HepG2 (cell line): ENCODE data around the gene KDM2B. TPM values are rescaled to one million over a fixed set of nuclear protein-coding genes. Genes with fewer than 3 reads are reported as not detected.
A peak's percentile ranks its signal among the peaks of the same experiment; 100 is the strongest.

Source experiments
- ATAC-seq: fragments of 200-7000 bp; cut with Tn5 transposase; 3 replicates; pipeline ENCODE4 v1.9.1; 2020; ENCODE audit warnings: mild to moderate bottlenecking, moderate library complexity
- BruUV-seq: library from RNA; stranded (reverse); fragments of 400-500 nt; replicated peaks from 2 replicates; lab custom pipeline; 2021; lab: Mats Ljungman, UMichigan
- CTCF ChIA-PET: fragments of 300-600 bp; formaldehyde crosslinking; extraction: SDS; loops from one replicate; lab custom pipeline; 2021; ENCODE audit warnings: low total read pairs, inconsistent platforms, low intra/inter-chr PET ratio; lab: Yijun Ruan, JAX
- POLR2A ChIA-PET: fragments of 350-600 bp; sonication (Branson Sonifier 250); formaldehyde crosslinking; loops from one replicate; lab custom pipeline; 2020; ENCODE audit warnings: antibody characterized with exemption, inconsistent platforms; lab: Yijun Ruan, JAX
- DNase-seq: peaks from one replicate; pipeline ENCODE4 v3.0.0-alpha.2; 2015; ENCODE audit warnings: low spot score
- FAIRE-seq: peaks from 3 replicates; lab custom pipeline; 2011; peaks lifted over from hg19 to GRCh38; lab: Jason Lieb, UNC
- H2AFZ ChIP-seq: one replicate; pipeline ENCODE4 v1.6.1; 2011; ENCODE audit warnings: low read length, inconsistent platforms
- H3K27ac ChIP-seq: fragments of 300-600 bp; 3 replicates; pipeline ENCODE4 v1.8.0; 2011; ENCODE audit warnings: mixed run types, mild to moderate bottlenecking, mixed read lengths, low read length, inconsistent platforms; ENCODE audit not compliant: insufficient read depth; ENCODE audit errors: extremely low read length
- H3K27me3 ChIP-seq, 2 experiments: fragments of 200-600 bp in 1 of 2; 2 replicates in 1 of 2; 3 replicates in 1 of 2; pipeline versions ENCODE4 v1.6.0 to v1.8.0; 2011; ENCODE audit warnings: low read length in 2 of 2, mild to moderate bottlenecking in 2 of 2, moderate library complexity in 2 of 2, inconsistent platforms in 1 of 2; ENCODE audit not compliant: insufficient read depth in 2 of 2, control insufficient read depth in 1 of 2
- H3K36me3 ChIP-seq, 2 experiments: fragments of 200-600 bp in 1 of 2; replicated peaks in 1 of 2; 2 replicates in 1 of 2; 3 replicates in 1 of 2; pipeline versions ENCODE4 v1.5.1 to v1.8.0; 2011; ENCODE audit warnings: low read length in 2 of 2, inconsistent platforms in 1 of 2; ENCODE audit not compliant: insufficient read depth in 2 of 2, control insufficient read depth in 1 of 2
- H3K4me1 ChIP-seq: 2 replicates; pipeline ENCODE4 v1.5.1; 2012; ENCODE audit warnings: low read length, inconsistent platforms; ENCODE audit not compliant: insufficient read depth
- H3K4me2 ChIP-seq: 2 replicates; pipeline ENCODE4 v1.6.0; 2011; ENCODE audit warnings: low read depth, low read length, inconsistent platforms
- H3K4me3 ChIP-seq, 3 experiments: fragments of 200-600 bp in 1 of 3; sonication (generic), shearing (Covaris generic) in 1 of 3; replicated peaks in 1 of 3; 2 replicates each; pipeline ENCODE4 v1.5.1; 2011 to 2016; ENCODE audit warnings: low read length in 3 of 3, inconsistent platforms in 2 of 3, low read depth in 2 of 3, mild to moderate bottlenecking in 2 of 3, control low read depth in 1 of 3, mixed read lengths in 1 of 3; ENCODE audit not compliant: insufficient read depth in 1 of 3
- H3K79me2 ChIP-seq: one replicate; pipeline ENCODE4 v1.6.1; 2011; ENCODE audit warnings: low read length, inconsistent platforms; ENCODE audit not compliant: insufficient read depth
- H3K9ac ChIP-seq: 2 replicates; pipeline ENCODE4 v1.6.0; 2011; ENCODE audit warnings: mild to moderate bottlenecking, low read depth, low read length, inconsistent platforms; ENCODE audit not compliant: insufficient read depth
- H3K9me3 ChIP-seq: 2 replicates; pipeline ENCODE4 v1.5.1; 2012; ENCODE audit warnings: mild to moderate bottlenecking, low read length
- H4K20me1 ChIP-seq: 2 replicates; pipeline ENCODE4 v1.6.0; 2011; ENCODE audit warnings: inconsistent platforms, mild to moderate bottlenecking, low read length, moderate library complexity; ENCODE audit not compliant: insufficient read depth
- CREB1 ChIP-seq, 2 experiments: fragments of 450-650 bp in 1 of 2; IDR thresholded peaks; 2 replicates each; pipeline ENCODE4 v1.6.1; 2016 to 2017; ENCODE audit warnings: control low read depth in 1 of 2, mild to moderate bottlenecking in 1 of 2, missing compliant biosample characterization in 1 of 2, missing genetic modification characterization in 1 of 2
- FOXO4 ChIP-seq: sonication (generic); formaldehyde crosslinking; conservative IDR thresholded peaks from 2 replicates; pipeline ENCODE4 v1.8.1; 2023; ENCODE audit warnings: missing genetic modification reagents
- HMGXB3 ChIP-seq: sonication (generic); formaldehyde crosslinking; IDR thresholded peaks from 2 replicates; pipeline ENCODE4 v1.4.0; 2020; ENCODE audit warnings: missing genetic modification reagents, borderline replicate concordance
- SOX5 ChIP-seq: IDR thresholded peaks from 2 replicates; pipeline ENCODE4 v1.6.1; 2016; ENCODE audit warnings: borderline replicate concordance
- STAG1 ChIP-seq: sonication (generic); formaldehyde crosslinking; IDR thresholded peaks from 2 replicates; pipeline ENCODE4 v1.4.0; 2020; ENCODE audit warnings: missing genetic modification reagents
- TCF7L2 ChIP-seq: IDR thresholded peaks from 2 replicates; pipeline ENCODE4 v1.6.1; 2011; ENCODE audit warnings: mild to moderate bottlenecking, low read depth, low read length, moderate library complexity
- TRAFD1 ChIP-seq: sonication (generic); formaldehyde crosslinking; IDR thresholded peaks from 2 replicates; pipeline ENCODE4 v1.5.1; 2020; ENCODE audit warnings: missing genetic modification reagents, mild to moderate bottlenecking, borderline replicate concordance
- ZC3H13 ChIP-seq: sonication (generic); formaldehyde crosslinking; IDR thresholded peaks from 2 replicates; pipeline ENCODE4 v1.8.1; 2023; ENCODE audit warnings: mild to moderate bottlenecking, missing genetic modification reagents, moderate library complexity
- WGBS: methylation state at CpG from one replicate; pipeline ENCODE4 v1.1.6; 2017; ENCODE audit warnings: low lambda C conversion rate; 5-methylcytosine and 5-hydroxymethylcytosine counted together
- in situ Hi-C: cut with HindIII; loops from 2 replicates; pipeline ENCODE4 v1.10.0; 2017; ENCODE audit warnings: low pct_unique_long_range_greater_than_20kb; ENCODE audit not compliant: extremely low pct_ligation_motif_present
- intact Hi-C: fragments of 100-400 bp; cut with micrococcal nuclease; formaldehyde crosslinking; loops from one replicate; pipeline ENCODE4 v1.10.0; 2022; ENCODE audit not compliant: unreplicated experiment
- polyA plus RNA-seq, 8 experiments: library from polyadenylated mRNA; depleted of rRNA in 3 of 8; stranded (reverse) in 7 of 8; unstranded in 1 of 8; fragments of >200 nt; fragmentation: Illumina TruSeq in 4 of 8; extraction: Trizol in 4 of 8; gene quantifications; 2 replicates each; pipeline versions ENCODE4 v1.2.1 to v1.2.3, GENCODE V29; 2011 to 2016; ENCODE audit warnings: low read depth in 4 of 8, missing spikeins in 1 of 8, mixed read lengths in 1 of 8; ENCODE audit not compliant: insufficient read depth in 1 of 8
- total RNA-seq, 5 experiments: library from RNA; depleted of rRNA; stranded (reverse); fragments of >200 nt; fragmentation: Illumina TruSeq; extraction: Trizol; gene quantifications; 2 replicates each; pipeline ENCODE4 v1.2.3, GENCODE V29; 2016; ENCODE audit warnings: low read depth in 1 of 5
- TF ChIP-seq, protein P1 (sequence below): sonication (generic); formaldehyde crosslinking; IDR thresholded peaks from 2 replicates; pipeline ENCODE4 v1.5.1; 2020; ENCODE audit warnings: mild to moderate bottlenecking, missing genetic modification reagents, moderate library complexity

KDM2B gene
- total and polyA plus RNA-seq, 2 of the 13 experiments (the other 11 are each of a cell fraction or from before 2014, with no cell fraction given) = 17.5 to 26.1 TPM

- peak overlapping the region; percentile 91 for H3K4me2 ChIP-seq
- no peaks in the 10 kb centered on the region for H3K9me3 ChIP-seq
- peaks cover 1% of the 10 kb centered on the region for H3K79me2 ChIP-seq
- BruUV-seq = no TSS peak
- peaks cover 57% of the 10 kb centered on the region for H3K4me1 ChIP-seq
- in situ Hi-C loops = no loop called here
- ChIA-PET CTCF (no interaction called here), POLR2A (interaction anchor here (0.7 to 2.0 kb wide), 7 partner anchors 10 to 47 kb away, joined by 3 to 6 read pairs (median 3); partner anchors contain the start of gene ORAI1)
- peak overlapping the region; percentile 69 for H3K9ac ChIP-seq
- no peaks in the 10 kb centered on the region for H3K27me3 ChIP-seq
- ATAC-seq = peak; percentile 66
- WGBS = under 1% methylated on average over 21 of the region's 54 CpGs
- no peaks in the 10 kb centered on the region for H3K36me3 ChIP-seq
- H2AFZ ChIP-seq = peak overlapping the region; percentile 34
- FAIRE-seq = no peak
- no peaks in the 10 kb centered on the region for H4K20me1 ChIP-seq
- H3K27ac ChIP-seq = peak overlapping the region; percentile 62
- peak; percentile 34 for DNase-seq
- intact Hi-C loops = loop anchor here (2.0 kb wide), 1 partner anchor 47 kb away; the partner anchor contains the start of gene ORAI1
- H3K4me3 ChIP-seq = peak overlapping the region; percentile 70 to 87 (median 74)
- TF ChIP-seq TRAFD1 (CRISPR knock-in tag) (no peak), SOX5 (CRISPR knock-in tag) (peak; percentile 5; the same call in 1 of the 2 replicates), STAG1 (CRISPR knock-in tag) (no peak), FOXO4 (CRISPR knock-in tag) (no peak), HMGXB3 (CRISPR knock-in tag) (no peak), ZC3H13 (CRISPR knock-in tag) (no peak), TCF7L2 (no peak), CREB1 (IDR thresholded peaks at IDR 0.05) (peak; percentile 59), CREB1 (CRISPR knock-in tag; IDR thresholded peaks at IDR 0.05) (peak; percentile 83)
- TF ChIP-seq, protein P1, sequence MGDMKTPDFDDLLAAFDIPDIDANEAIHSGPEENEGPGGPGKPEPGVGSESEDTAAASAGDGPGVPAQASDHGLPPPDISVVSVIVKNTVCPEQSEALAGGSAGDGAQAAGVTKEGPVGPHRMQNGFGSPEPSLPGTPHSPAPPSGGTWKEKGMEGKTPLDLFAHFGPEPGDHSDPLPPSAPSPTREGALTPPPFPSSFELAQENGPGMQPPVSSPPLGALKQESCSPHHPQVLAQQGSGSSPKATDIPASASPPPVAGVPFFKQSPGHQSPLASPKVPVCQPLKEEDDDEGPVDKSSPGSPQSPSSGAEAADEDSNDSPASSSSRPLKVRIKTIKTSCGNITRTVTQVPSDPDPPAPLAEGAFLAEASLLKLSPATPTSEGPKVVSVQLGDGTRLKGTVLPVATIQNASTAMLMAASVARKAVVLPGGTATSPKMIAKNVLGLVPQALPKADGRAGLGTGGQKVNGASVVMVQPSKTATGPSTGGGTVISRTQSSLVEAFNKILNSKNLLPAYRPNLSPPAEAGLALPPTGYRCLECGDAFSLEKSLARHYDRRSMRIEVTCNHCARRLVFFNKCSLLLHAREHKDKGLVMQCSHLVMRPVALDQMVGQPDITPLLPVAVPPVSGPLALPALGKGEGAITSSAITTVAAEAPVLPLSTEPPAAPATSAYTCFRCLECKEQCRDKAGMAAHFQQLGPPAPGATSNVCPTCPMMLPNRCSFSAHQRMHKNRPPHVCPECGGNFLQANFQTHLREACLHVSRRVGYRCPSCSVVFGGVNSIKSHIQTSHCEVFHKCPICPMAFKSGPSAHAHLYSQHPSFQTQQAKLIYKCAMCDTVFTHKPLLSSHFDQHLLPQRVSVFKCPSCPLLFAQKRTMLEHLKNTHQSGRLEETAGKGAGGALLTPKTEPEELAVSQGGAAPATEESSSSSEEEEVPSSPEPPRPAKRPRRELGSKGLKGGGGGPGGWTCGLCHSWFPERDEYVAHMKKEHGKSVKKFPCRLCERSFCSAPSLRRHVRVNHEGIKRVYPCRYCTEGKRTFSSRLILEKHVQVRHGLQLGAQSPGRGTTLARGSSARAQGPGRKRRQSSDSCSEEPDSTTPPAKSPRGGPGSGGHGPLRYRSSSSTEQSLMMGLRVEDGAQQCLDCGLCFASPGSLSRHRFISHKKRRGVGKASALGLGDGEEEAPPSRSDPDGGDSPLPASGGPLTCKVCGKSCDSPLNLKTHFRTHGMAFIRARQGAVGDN (CRISPR knock-in tag) = peak; percentile 35
Observed at GRCh38 chr12:121579981-121580868, 598 bp downstream of the KDM2B start.
